ENCODE measurements around the gene CYB5B.

The CYB5B gene

DNA sequence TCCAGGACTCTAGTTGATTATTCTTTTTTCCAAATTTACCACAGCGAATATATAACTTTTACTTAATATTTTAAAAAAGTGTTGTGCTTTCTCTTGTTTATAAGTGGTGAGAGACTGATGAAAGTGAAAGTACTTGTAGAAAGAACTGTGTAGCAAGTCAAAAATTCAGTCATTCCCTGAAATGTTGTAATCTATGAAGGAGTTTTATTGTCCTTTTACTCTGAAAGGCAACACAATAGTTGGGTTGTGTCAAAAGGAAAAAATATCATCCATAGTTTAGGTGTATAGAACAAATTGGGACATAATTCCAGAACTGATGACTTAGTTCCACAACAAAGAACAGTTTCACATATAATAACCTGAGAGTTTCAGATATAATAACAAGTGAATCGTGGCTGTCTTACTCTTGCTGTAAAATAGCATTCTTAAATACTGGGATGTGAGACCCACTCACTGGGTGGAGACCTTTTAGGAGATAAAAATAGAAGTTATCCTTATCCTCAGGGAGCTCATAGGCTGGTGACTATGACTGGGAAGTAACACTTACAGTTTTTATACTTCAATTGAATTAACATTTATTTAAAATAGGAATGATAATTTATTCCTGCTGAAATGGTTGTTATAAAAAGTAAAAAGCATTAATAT, 20.6 kb downstream of the CYB5B start:
- peak; percentile 10 for DNase-seq (ENCODE audit: low read depth, low spot score)

DNA sequence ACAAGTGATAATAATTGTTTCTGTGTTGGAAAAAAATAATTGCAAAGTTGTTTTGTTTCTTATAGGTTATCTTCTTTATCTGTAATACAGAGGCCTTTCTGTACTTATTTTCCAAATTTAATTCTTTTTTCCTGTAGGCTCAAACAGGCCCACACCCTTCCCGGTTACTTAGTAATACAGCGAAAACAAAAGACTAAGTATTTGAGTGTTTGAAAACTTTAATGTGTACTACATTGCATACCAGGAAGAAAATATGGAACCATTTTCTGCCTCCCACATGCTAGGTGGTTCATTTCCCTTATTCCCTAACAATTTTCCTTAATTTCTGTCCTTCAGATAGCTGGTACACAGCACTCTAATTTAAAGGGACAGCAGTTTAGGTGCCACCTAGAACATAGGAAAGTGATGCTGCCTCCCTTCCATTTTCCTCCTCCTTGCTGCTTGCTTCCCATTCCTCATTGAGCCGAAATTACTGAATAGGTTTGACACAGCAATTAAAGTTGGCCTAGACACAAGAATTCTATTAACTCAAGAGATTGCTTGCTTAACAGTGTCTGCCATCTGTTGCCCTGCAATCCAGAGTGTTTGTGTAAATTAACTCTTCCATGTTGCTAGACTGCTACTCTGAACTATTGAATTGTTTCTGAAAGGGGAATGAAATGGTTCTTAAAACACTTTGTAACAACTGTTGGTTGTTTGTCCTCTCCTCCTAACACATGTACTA, 24.2 kb downstream of the CYB5B start:
- no peak for DNase-seq (ENCODE audit: low read depth, low spot score)

DNA sequence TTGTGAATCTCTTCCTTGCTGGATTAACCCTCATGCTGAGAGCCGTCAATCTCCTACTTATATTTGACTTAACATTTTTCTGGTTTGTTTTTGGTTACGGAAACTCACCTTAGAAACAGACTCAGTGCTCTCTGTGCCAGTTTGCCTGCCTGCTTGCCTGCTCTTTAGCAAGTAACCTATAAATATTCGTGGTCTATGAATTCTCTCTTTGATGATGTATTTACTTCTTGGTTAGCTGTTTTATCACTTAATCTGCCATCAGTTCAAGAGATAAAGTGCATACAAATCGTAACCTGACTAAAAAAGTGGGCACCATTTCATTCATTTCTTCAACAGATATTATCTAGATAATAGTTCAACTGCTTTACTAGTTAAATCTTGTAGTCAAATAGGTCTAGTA, 26.7 kb downstream of the CYB5B start:
- no peak for DNase-seq (ENCODE audit: low read depth, low spot score)

DNA sequence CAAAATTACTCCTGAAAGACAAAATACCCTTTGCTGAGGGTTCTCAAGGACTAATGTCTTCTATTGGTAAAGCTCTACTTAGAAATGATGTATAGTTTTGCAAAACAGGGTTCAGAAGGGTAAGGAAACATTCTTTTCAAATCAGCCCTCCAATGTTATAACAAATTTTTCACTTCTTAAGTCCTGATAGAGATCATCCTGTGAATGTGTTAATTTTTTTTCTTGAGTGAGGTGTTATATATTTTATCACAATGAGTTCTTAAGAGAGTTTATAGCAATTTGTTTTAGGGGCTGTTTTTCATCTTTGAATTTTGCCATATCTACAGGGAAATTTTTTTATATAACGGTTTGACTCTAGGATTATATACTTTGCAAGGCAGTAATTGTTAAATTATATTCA, 29.5 kb downstream of the CYB5B start:
- no peak for DNase-seq (ENCODE audit: low read depth, low spot score)

DNA sequence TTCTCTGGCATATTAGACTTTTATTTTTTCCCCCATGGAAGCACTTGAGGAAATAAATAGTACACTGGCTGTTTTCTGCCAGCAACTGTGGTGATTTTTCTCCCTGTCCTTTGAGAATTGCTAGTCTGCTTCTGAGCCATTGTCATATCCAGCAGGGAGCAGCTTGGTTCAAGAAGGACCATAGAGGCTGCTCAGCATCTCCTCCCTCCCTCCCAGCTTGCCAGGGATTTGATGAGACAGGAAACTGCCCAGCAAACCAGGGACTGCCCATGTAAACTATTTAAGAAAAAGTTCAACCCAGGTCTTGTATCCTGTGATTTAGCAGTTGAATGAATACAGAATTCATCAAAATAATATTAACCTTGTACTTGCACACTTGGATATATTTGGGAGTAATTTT, 39.5 kb downstream of the CYB5B start:
- no peak for DNase-seq (ENCODE audit: low read depth, low spot score)

DNA sequence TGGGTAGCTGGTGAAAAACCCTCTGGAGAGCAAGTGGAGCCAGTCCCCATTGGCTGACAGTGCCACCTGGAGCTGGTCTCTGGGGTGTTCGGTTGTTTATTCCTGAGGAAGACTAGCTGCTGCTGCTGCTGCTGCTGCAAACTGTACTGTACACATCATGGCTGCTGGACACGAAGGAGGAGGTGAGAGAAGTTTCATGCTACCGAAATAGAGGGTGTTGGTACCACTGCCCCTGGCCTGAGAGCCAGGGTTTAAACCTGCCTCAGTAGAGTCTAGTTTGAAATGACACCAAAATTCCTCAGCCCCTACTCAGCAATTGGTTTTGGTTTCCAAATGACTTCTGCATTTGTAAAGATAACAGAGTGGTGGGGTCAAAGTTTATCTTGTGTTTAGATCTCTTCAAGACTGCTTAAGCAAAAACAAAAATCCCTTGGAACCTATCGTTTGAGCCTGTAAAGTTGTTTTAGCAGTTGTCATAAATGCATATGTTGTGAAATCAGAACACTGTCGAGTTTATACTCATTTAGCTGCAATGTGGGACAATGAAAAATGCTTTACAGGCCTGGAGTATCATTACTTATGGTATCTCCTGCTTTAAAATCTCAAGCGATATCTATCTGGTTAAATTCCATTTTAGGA, 40.8 kb downstream of the CYB5B start:
- DNase-seq (ENCODE audit: low read depth, low spot score) = no peak

DNA sequence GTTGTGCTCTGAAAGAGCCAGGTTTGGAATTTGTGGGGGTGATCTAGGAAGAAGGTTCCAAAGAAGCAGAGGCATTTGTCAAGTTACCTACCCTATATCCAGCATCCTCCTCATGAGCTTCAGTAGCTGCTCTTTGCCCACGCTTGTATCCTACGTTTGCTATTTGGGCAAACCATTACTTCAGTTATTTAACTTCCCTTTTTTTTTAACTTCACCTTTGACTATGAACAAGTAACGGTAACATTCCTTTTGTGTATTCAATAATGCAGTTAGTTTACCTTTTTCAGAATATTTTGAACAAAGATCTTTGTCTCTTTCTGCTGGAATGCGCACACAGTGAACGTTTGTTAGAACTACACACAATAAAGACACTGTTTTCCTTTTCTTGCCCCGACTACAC, 41.5 kb downstream of the CYB5B start:
- no peak for DNase-seq (ENCODE audit: low read depth, low spot score)

DNA sequence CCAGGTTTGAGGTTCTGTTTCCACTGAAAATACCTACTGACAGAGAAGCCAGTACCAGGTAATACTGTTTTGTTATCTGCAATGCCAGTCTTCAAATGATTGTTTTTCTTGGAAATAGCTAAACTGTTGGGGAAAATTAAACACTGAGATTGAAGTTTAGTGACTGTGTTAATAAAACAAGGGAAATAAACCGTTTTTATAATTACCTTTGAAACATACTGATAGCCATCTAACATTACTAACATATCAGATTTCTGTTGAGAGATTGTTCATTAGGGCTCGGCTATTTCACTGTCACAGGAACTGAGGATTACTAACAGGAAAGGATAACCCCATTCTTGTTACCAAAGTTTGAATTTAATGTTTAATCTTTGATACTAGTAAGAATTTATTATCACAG, 42.1 kb downstream of the CYB5B start:
- DNase-seq (ENCODE audit: low read depth, low spot score) = no peak

DNA sequence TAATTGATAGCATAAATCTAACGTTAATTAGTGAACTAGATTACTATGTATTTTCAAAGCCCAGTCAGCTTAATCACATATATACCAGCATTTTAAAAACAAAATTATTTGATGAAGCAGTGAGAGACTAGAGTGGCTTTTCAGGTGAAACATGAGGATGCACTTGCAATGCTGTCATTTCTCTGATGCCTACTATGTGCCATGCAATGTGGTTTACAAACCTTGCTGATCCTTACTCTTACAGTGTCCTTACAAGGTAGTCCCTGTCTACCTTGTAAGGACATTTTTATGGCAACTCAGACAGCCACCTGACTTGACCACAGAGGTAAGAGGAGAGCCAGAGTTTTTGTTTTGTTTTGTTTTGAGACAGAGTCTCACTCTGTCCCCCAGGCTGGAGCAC, 42.7 kb downstream of the CYB5B start:
- no peak for DNase-seq (ENCODE audit: low read depth, low spot score)

DNA sequence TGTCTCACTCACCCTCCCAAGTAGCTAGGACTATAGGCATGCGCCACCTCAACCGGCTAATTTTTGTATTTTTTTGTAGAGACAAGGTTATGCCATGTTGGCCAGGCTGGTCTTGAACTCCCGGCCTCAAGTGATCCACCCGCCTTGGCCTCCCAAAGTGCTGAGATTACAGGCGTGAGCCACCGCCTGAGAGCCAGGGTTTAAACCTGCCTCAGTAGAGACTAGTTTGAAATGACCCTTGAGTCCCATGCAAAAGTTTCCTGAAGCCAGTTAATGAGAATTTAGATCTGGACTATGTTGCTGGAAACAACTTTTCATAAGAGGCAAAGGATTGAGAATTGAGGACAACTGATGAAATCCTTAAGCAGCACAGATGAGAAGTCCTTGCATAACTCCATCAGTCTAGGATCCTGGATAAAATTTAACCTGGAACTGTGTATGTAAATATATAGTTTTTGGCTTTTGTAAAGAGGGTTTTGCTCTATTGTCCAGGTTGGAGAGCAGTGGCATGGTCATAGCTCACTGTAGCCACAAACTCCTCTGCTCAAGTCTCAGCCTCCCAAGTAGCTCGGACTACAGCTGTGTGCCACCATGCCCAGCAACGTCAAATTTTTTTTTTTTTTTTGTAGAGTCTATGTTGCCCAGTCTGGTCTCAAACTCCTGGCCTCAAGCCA, 43.2 kb downstream of the CYB5B start:
- no peak for DNase-seq (ENCODE audit: low read depth, low spot score)

DNA sequence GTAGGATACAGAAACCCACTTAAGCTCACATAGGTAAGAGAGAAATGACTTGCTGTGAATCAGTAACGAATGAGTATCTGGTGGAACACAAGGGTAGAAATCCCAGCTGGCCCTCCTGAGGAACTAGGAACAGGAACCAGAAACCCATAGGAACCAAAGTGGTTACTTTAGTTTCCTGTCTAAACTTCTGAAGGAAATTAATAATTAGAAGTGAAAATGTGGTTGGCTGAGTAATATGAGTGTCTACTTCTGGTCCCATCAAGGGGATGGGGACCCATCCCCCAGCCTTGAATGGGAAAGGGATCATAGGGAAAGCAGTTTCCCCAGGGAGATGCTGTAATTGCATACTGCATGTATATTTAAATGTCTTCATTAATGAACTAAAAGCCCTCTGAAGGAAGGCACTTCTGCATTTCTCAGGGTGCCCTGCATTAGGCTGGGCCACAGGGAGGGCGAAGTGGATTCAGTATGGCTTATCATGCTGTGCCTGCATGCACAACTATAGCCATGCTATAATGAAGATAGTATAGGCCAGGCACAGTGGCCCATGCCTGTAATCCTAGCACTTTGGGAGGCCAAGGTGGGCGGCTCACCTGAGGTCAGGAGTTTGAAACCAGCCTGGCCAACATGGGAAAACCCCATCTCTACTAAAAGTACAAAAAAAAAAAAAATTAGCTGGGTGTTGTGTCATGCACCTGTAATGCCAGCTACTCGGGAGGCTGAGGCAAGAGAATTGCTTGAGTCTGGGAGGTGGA, 45.6 kb downstream of the CYB5B start:
- DNase-seq (ENCODE audit: low read depth, low spot score) = no peak

DNA sequence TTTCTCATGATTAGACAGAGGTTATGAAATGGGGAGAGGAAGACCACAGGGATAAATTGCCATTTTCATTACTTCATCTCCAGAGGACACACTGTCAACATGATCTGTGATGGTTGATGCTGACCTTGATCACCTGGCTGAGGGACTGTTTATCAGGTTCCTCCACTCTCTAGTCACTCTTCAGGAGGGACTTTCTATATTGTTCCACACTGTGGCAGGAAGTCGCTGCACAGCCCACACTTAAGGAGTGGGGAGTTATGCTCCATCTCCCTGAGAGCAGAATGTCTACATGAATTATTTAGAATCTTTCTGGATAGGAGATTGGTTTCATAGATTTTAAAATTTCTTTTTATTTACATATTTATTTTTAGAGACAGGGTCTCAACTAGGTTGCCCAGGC, 46.7 kb downstream of the CYB5B start:
- DNase-seq (ENCODE audit: low read depth, low spot score) = no peak

DNA sequence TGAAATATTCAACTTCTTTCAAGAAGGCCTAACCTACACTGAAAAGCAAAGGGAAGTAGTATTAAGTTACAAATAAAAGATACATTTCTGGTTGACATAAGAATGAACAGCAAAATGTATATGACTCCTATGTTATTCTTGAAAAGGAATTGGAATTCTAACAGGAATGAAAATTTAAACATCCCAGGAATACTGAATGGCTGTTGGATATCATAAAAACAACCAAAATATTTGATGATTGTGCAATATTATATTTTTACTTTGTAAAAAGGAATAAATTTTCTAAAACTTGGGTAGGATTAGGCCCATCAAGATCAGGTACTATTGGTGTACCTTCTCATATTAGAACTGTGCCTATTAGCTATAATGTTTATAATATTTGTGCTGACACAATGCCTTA, 50.0 kb downstream of the CYB5B start:
- no peak for DNase-seq (ENCODE audit: low read depth, low spot score)

DNA sequence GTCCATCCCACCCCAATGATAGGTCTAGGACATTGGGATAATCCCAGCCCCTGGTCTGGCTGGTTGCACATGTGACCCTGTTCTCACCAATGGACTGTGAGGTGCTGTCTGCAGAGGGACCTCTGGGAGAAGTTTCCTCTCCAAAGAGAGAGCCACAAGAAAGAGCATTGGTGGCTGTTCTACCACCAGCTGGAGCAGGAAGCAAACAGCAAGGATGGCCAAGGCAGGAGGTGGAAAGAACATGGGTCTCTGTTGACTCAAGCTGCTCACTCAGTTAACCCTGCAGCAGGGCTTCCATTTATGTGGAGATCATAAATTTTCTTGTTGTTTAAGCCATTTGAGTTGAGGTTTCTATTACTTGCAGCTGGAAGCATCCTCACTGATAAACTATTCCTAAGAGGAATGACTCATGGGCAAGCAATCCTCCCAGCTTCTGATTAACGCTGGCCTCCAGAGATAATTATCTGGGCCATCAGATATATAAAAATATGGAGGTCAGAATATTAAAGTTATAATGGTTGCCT, 52.6 kb downstream of the CYB5B start:
- peak; percentile 58 for DNase-seq (ENCODE audit: low read depth, low spot score)

DNA sequence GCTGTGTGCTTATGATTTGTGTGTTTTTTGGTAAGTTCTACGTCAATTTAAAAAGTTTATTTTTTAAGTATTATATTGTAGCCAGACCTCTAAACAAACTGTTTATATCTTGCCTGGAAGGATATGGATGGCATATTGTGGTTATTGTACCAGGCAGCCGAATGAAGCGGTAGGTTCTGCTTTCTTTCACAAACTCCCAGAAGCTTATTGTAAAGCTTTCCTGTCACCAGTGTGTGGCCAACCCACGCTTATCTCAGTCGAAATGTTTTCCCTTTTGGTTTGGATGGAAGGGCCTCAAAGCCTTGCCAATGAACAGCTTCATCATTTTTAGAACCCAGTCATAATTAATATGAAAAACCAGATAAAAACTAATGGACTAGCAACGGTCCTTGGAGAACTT, 53.1 kb downstream of the CYB5B start:
- DNase-seq (ENCODE audit: low read depth, low spot score) = no peak

DNA sequence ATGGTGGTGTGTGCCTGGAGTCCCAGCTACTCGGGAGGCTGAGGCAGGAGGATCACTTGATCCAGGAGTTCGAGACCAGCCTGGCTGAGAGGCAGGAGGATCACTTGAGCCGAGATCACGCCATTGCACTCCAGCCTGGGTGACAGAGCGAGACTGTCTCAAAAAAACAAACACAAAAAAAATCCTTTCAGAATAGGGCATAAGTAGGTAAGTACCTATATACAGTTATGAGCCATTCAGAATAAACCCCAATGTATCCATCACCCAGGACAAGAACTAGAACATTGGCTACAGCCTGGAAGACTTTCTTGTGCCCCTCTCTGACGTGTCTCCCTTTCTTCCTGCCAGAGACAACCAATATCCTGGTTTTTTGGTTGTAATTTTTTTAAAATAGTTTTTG, 54.3 kb downstream of the CYB5B start:
- no peak for DNase-seq (ENCODE audit: low read depth, low spot score)

DNA sequence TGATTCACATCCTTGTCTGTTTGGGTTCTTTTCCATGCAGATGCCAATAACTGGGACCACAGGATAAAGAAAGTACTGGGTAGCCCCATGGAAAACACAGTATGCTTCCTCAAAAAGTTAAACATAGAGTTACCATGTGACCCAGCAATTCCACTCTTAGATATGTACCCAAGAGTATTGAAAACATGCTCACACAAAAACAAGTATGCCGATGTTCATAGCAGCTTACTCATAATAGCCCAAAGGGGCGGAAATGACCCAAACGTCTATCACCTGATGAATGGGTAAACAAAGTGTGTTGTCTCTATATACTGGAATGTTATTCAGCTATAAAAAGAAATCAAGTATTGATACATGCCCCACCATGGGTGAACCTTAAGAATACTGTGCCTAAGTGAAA, 55.4 kb downstream of the CYB5B start:
- DNase-seq (ENCODE audit: low read depth, low spot score) = no peak

DNA sequence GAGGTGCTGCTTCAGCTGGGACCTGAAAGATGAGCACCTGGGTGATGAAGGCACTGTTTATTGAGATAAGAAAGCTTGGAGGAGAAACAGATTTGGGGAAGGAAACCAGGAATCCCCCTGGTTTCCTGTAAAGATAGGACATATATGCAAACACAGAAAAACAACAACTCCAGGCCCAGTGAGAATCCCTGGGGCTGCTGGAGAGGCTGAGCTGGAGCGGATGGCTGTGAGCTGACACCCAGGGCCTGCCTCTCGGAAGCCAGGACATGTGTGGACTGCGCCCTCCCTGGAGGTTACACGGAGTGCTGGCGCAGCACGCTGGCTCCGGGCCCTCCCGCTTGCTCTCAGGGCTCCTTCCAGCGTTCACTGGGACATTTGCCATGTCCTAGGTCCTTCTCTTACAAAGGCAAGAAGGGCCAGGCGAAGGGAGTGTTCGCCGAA, 57.5 kb downstream of the CYB5B start:
- peak; percentile 27 for DNase-seq (ENCODE audit: low read depth, low spot score)

DNA sequence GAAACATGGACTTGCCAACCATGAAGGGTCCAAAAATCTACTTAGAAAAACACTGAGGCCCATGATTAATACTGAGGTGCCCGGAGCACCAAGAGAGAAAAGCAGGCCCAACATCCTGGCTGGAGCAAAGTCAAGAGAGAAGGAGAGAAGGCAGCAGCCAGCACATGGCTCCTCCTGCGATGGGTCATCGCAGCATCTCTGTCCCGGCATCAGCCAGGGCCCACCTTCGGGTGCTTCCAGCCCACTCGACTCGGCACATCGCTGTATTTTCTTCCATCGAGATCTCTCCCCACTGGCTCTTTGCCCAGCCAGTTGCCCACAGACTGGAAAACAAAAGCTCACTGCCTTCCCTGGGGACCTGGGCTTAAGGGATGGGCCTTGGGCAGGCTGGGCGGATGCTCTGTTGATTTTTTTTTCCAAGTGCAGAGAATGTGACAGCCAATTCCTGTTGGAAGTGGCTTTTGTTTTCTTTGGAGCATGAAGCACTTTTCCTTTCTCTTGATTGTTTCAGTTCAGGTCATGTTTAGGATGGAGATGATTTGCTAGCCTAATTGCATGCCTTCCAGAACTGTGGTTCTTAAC, 58.1 kb downstream of the CYB5B start:
- DNase-seq (ENCODE audit: low read depth, low spot score) = peak; percentile 69

DNA sequence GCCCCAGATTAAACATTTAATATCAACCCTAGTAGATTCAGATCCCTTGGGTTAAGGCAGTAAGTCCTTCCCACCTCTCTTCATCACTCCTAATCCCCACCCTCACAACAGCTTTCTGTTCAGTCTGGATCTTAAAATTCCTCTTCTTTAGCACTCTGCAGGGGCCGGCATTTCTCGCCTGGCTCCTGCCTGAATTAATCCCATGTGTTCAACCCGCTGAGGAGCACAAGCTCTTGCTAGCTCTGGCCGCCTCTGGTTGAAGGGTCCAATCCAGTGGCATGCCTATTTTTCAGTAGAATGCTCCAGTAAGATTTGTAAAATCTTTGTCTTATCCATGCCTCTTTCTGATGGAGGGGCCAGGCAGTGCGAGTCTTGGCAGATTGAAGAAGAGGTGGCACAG, 59.2 kb downstream of the CYB5B start:
- DNase-seq (ENCODE audit: low read depth, low spot score) = no peak

DNA sequence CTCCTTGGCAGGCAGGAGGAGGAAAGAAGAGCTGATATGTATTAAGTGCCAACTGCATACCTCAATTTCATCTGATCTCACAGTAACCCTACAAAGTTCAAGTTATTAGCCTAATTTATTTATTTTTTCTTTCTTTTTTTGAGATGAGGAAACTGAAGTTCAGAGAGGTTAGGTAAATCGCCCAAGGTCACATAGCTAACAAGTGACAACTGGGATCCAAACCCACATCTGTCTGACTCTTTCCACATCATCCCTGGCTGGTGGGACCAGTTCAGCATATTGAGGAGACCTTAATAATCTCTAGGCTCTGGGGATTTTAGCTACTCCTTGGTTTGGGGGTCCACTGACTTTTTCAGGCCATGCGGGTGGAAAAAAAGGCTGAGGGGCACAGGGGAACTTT, 60.9 kb downstream of the CYB5B start:
- DNase-seq (ENCODE audit: low read depth, low spot score) = no peak
